ENCODE data around the gene CNTN2.

Gene CNTN2

GRCh38 chr1:205052690-205053089 lies 9.7 kb downstream of the CNTN2 start:
- in situ Hi-C loops (cut with MboI; ENCODE audit: low pct_unique_long_range_greater_than_20kb, low sequenced_read_pairs, unreplicated experiment) = no loop called here
- no peak for TF ChIP-seq CTCF (IDR thresholded peaks at IDR 0.05; ENCODE audit: extremely low read depth, insufficient read depth, missing control alignments)
- DNase-seq (ENCODE audit: low spot score) = no peak

- no peak for TF ChIP-seq CTCF (IDR thresholded peaks at IDR 0.05; ENCODE audit: extremely low read depth, insufficient read depth, missing control alignments)
- DNase-seq (ENCODE audit: low spot score) = no peak
- in situ Hi-C loops (cut with MboI; ENCODE audit: low pct_unique_long_range_greater_than_20kb, low sequenced_read_pairs, unreplicated experiment) = no loop called here
These were observed 10.3 kb downstream of the CNTN2 start for GRCh38 chr1:205053296-205053695.

GRCh38 chr1:205054013-205054412 lies 11.0 kb downstream of the CNTN2 start:
- DNase-seq (ENCODE audit: low spot score) = no peak
- TF ChIP-seq CTCF (IDR thresholded peaks at IDR 0.05; ENCODE audit: extremely low read depth, insufficient read depth, missing control alignments) = no peak
- in situ Hi-C loops (cut with MboI; ENCODE audit: low pct_unique_long_range_greater_than_20kb, low sequenced_read_pairs, unreplicated experiment) = no loop called here

- in situ Hi-C loops (cut with MboI; ENCODE audit: low pct_unique_long_range_greater_than_20kb, low sequenced_read_pairs, unreplicated experiment) = no loop called here
- TF ChIP-seq CTCF (IDR thresholded peaks at IDR 0.05; ENCODE audit: extremely low read depth, insufficient read depth, missing control alignments) = no peak
- DNase-seq (ENCODE audit: low spot score) = no peak
These were observed 13.2 kb downstream of the CNTN2 start for GRCh38 chr1:205056188-205056611.

GRCh38 chr1:205056956-205057568 lies 14.1 kb downstream of the CNTN2 start:
- no peak for TF ChIP-seq CTCF (IDR thresholded peaks at IDR 0.05; ENCODE audit: extremely low read depth, insufficient read depth, missing control alignments)
- in situ Hi-C loops (cut with MboI; ENCODE audit: low pct_unique_long_range_greater_than_20kb, low sequenced_read_pairs, unreplicated experiment) = no loop called here

GRCh38 chr1:205057808-205058575 lies 15.0 kb downstream of the CNTN2 start:
- in situ Hi-C loops (cut with MboI; ENCODE audit: low pct_unique_long_range_greater_than_20kb, low sequenced_read_pairs, unreplicated experiment) = no loop called here
- TF ChIP-seq CTCF (IDR thresholded peaks at IDR 0.05; ENCODE audit: extremely low read depth, insufficient read depth, missing control alignments) = no peak

More at GRCh38 chr1:205056956-205057568, 14.1 kb downstream of the CNTN2 start:
- DNase-seq (ENCODE audit: low spot score) = no peak

More at GRCh38 chr1:205057808-205058575, 15.0 kb downstream of the CNTN2 start:
- no peak for DNase-seq (ENCODE audit: low spot score)

Data from GM13977 (cell line).